A549 treated with Hydrocortisone at 1 μM for 4 hours (cell line): ENCODE data around the gene SOX3. TPM values are rescaled to one million over a fixed set of nuclear protein-coding genes. Genes with fewer than 3 reads are reported as not detected.

Experiments
- total RNA-seq: library from RNA; stranded (reverse); fragments of 200-300 nt; extraction: Qiagen RNA extraction; gene quantifications from 5 replicates; pipeline ENCODE4 v1.2.3, GENCODE V29; 2022

Gene SOX3
- total RNA-seq: not detected in 5 replicates

DNA sequence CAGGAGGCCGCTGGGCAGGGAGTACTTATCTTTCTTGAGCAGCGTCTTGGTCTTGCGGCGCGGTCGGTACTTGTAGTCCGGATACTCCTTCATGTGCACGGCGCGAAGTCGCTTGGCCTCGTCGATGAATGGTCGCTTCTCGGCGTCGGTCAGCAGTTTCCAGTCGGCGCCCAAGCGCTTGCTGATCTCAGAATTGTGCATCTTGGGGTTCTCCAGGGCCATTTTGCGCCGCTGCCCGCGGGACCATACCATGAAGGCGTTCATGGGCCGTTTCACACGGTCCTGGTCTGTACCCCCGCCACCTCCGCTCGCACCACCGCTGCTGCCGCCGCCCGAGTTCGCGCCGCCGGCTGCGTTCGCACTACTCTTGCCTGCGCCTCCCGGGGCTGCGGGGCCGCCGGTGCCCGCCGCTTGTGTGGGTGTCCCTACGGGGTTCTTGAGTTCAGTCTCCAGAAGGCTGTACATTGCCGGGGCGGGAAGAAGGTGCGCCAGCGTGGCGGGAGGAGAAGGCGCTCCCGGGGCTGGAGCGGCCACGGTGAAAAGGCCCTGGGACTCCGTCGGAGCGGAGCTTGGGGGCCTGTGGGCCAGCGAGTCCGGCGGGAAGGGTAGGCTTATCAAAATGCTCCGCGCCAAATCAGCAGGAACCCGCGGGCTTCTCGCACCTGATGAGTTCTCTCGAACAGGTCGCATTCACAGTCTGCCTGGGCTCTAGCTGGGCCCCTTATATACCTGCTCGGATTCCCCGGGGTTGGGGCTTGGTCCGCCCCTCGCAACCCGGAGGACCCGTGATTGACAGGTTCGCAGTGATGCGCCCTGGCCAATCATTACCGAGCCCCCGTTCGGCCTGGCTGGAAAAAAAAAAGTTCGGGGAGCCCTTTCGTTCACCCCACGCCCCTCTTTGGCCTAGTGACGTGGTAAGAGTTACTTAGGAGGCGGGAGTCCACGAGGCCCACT lies at the start of gene SOX3:
Gene SOX3 (minus strand): TSS at position 699 of the 954 bp plus-strand sequence. CDS start 9 bp downstream, at position 690.

Other genes starting within 250 kb of the SOX3 start
- 0.94 to 1.7 TPM (median 1.4 TPM) in 5 replicates for gene LINC00632, start 204.7 kb upstream of the SOX3 start, total RNA-seq